Esophagus (tissue), 2 donors: ENCODE measurements around the gene LMO1. TPM values are rescaled to one million over a fixed set of nuclear protein-coding genes. Genes with fewer than 3 reads are reported as not detected.

ENCODE experiments used
- H3K27ac ChIP-seq, 2 donors: one replicate each; pipeline ENCODE4 v1.5.1; 2013; ENCODE audit warnings: low read depth in 2 of 2, mild to moderate bottlenecking in 2 of 2, inconsistent platforms in 1 of 2, low read length in 1 of 2, moderate library complexity in 1 of 2
- H3K27me3 ChIP-seq, 2 donors: one replicate each; pipeline ENCODE4 v1.6.1; 2013; ENCODE audit warnings: low read length in 2 of 2, control low read depth in 1 of 2, mild to moderate bottlenecking in 1 of 2; ENCODE audit not compliant: insufficient read depth in 2 of 2, control insufficient read depth in 1 of 2
- H3K36me3 ChIP-seq, 2 donors: one replicate each; pipeline ENCODE4 v1.6.1; 2013; ENCODE audit warnings: low read length in 1 of 2; ENCODE audit not compliant: control insufficient read depth in 2 of 2, insufficient read depth in 2 of 2
- H3K4me1 ChIP-seq, 2 donors: one replicate each; pipeline ENCODE4 v1.6.1; 2013; ENCODE audit warnings: low read length in 1 of 2; ENCODE audit not compliant: control insufficient read depth in 2 of 2, insufficient read depth in 2 of 2
- H3K4me3 ChIP-seq, 2 donors: one replicate each; pipeline ENCODE4 v1.5.1; 2013; ENCODE audit warnings: low read length in 2 of 2, mild to moderate bottlenecking in 2 of 2, low read depth in 1 of 2, moderate library complexity in 1 of 2
- H3K9me3 ChIP-seq, 2 donors: one replicate each; pipeline ENCODE4 v1.6.1; 2013; ENCODE audit warnings: mild to moderate bottlenecking in 2 of 2, low read depth in 1 of 2, low read length in 1 of 2, moderate library complexity in 1 of 2; ENCODE audit not compliant: control insufficient read depth in 2 of 2, insufficient read depth in 1 of 2
- WGBS, 2 donors: extraction: QIAGEN DNeasy Blood & Tissue Kit; methylation state at CpG; one replicate each; pipeline ENCODE4 v1.1.7; 2013; 5-methylcytosine and 5-hydroxymethylcytosine counted together
- polyA plus RNA-seq, 2 donors: library from polyadenylated mRNA; stranded (reverse); fragments of 200-250 nt; gene quantifications; one replicate each; pipeline ENCODE4 v1.2.3, GENCODE V29; 2013
- donor health status: healthy with polysubstance abuse.
- donor health status: Bipolar disorder and iron deficiency.

Gene LMO1
- polyA plus RNA-seq, 2 donors, result 0.06 to 0.08 TPM

- H3K27me3 ChIP-seq, result peaks cover 0 to 6% of the 10 kb centered on the region in 2 donors
- WGBS, 2 donors, result 92 to 96% methylated on average over 5 of the region's 5 CpGs
- H3K27ac ChIP-seq, result no peak overlapping the region
- no peaks in the 10 kb centered on the region for H3K36me3 ChIP-seq
- no peaks in the 10 kb centered on the region for H3K9me3 ChIP-seq
- peaks cover 0 to 12% of the 10 kb centered on the region in 2 donors for H3K4me1 ChIP-seq
- no peak overlapping the region for H3K4me3 ChIP-seq
These were observed 3.6 kb upstream of the LMO1 start for GRCh38 chr11:8267280-8267679.

GRCh38 chr11:8266246-8267241 is 2.9 kb upstream of the LMO1 start:
- Histone ChIP-seq H3K4me3 (no peak overlapping the region), H3K36me3 (no peaks in the 10 kb centered on the region), H3K9me3 (no peaks in the 10 kb centered on the region), H3K27ac (no peak overlapping the region), H3K4me1 (peaks cover 0 to 13% of the 10 kb centered on the region in 2 donors), H3K27me3 (peaks cover 0 to 11% of the 10 kb centered on the region in 2 donors)
- WGBS, 2 donors, result 83 to 90% methylated on average over 11 of the region's 11 CpGs

- Histone ChIP-seq H3K4me1 (peaks cover 0 to 13% of the 10 kb centered on the region in 2 donors), H3K27me3 (peaks cover 0 to 15% of the 10 kb centered on the region in 2 donors), H3K27ac (no peak overlapping the region), H3K9me3 (no peaks in the 10 kb centered on the region), H3K4me3 (no peak overlapping the region), H3K36me3 (no peaks in the 10 kb centered on the region)
- WGBS, 2 donors, result 65 to 67% methylated on average over 6 of the region's 6 CpGs
These were observed 2.1 kb upstream of the LMO1 start for GRCh38 chr11:8265681-8266241.

GRCh38 chr11:8263109-8263768 is 439 bp downstream of the LMO1 start:
- 0 to 2% methylated on average over 26 to 53 of the region's 53 CpGs for WGBS, 2 donors
- peaks cover 0 to 13% of the 10 kb centered on the region in 2 donors for H3K27me3 ChIP-seq
- H3K4me3 ChIP-seq, result peak overlapping the region in 1 of 2 donors; percentile 36
- H3K4me1 ChIP-seq, result peaks cover 2 to 18% of the 10 kb centered on the region in 2 donors
- no peaks in the 10 kb centered on the region for H3K9me3 ChIP-seq
- no peaks in the 10 kb centered on the region for H3K36me3 ChIP-seq
- no peak overlapping the region for H3K27ac ChIP-seq

GRCh38 chr11:8262552-8263108 is 1.0 kb downstream of the LMO1 start:
- 2 to 3% methylated on average over 61 to 66 of the region's 66 CpGs for WGBS, 2 donors
- H3K27me3 ChIP-seq, result peaks cover 0 to 13% of the 10 kb centered on the region in 2 donors
- H3K36me3 ChIP-seq, result no peaks in the 10 kb centered on the region
- no peak overlapping the region for H3K27ac ChIP-seq
- no peaks in the 10 kb centered on the region for H3K9me3 ChIP-seq
- peak overlapping the region; percentile 9 to 36 for H3K4me3 ChIP-seq
- peaks cover 2 to 17% of the 10 kb centered on the region in 2 donors for H3K4me1 ChIP-seq

GRCh38 chr11:8261921-8262551 is 1.6 kb downstream of the LMO1 start:
- no peaks in the 10 kb centered on the region for H3K36me3 ChIP-seq
- H3K9me3 ChIP-seq, result no peaks in the 10 kb centered on the region
- H3K27ac ChIP-seq, result no peak overlapping the region
- peaks cover 2 to 20% of the 10 kb centered on the region in 2 donors for H3K4me1 ChIP-seq
- peaks cover 0 to 9% of the 10 kb centered on the region in 2 donors for H3K27me3 ChIP-seq
- 75 to 84% methylated on average over 12 of the region's 12 CpGs for WGBS, 2 donors
- no peak overlapping the region for H3K4me3 ChIP-seq

GRCh38 chr11:8261291-8261690 is 2.4 kb downstream of the LMO1 start:
- H3K4me3 ChIP-seq, result no peak overlapping the region
- no peak overlapping the region for H3K27ac ChIP-seq
- H3K36me3 ChIP-seq, result no peaks in the 10 kb centered on the region
- WGBS, 2 donors, result 81 to 93% methylated on average over 2 of the region's 2 CpGs
- H3K9me3 ChIP-seq, result no peaks in the 10 kb centered on the region
- H3K4me1 ChIP-seq, result peaks cover 2 to 25% of the 10 kb centered on the region in 2 donors
- peaks cover 0 to 9% of the 10 kb centered on the region in 2 donors for H3K27me3 ChIP-seq

GRCh38 chr11:8260202-8260966 is 3.3 kb downstream of the LMO1 start:
- H3K4me1 ChIP-seq, result peaks cover 2 to 25% of the 10 kb centered on the region in 2 donors
- WGBS, 2 donors, result 86 to 91% methylated on average over 20 of the region's 20 CpGs
- no peaks in the 10 kb centered on the region for H3K36me3 ChIP-seq
- H3K27ac ChIP-seq, result no peak overlapping the region
- no peak overlapping the region for H3K4me3 ChIP-seq
- no peaks in the 10 kb centered on the region for H3K9me3 ChIP-seq
- peaks cover 0 to 9% of the 10 kb centered on the region in 2 donors for H3K27me3 ChIP-seq
